GM12878 (cell line): ENCODE data around the gene TOMM40L. TPM values are rescaled to one million over a fixed set of nuclear protein-coding genes. Genes with fewer than 3 reads are reported as not detected.

Source experiments
- ATAC-seq: fragments of 200-7000 bp; cut with Tn5 transposase; 3 replicates; pipeline ENCODE4 v1.9.1; 2020; ENCODE audit warnings: mild to moderate bottlenecking, moderate library complexity
- BruUV-seq: library from RNA; stranded (reverse); fragments of 400-500 nt; replicated peaks from 2 replicates; lab custom pipeline; 2021; lab: Mats Ljungman, UMichigan
- CTCF ChIA-PET: fragments of 300-600 bp; sonication (Branson Sonifier 250); formaldehyde crosslinking; extraction: SDS; loops from one replicate; lab custom pipeline; 2021; ENCODE audit warnings: inconsistent platforms; lab: Yijun Ruan, JAX
- POLR2A ChIA-PET: fragments of 350-600 bp; formaldehyde crosslinking; extraction: SDS; loops from one replicate; lab custom pipeline; 2021; ENCODE audit warnings: inconsistent platforms; lab: Charles Lee
- RAD21 ChIA-PET: fragments of 300-600 bp; sonication (Branson Sonifier 250); formaldehyde crosslinking; loops from one replicate; lab custom pipeline; 2023; ENCODE audit warnings: antibody characterized with exemption; ENCODE audit not compliant: unreplicated experiment; lab: Charles Lee
- SMC1A ChIA-PET: fragments of 300-600 bp; sonication (Branson Sonifier 250); formaldehyde crosslinking; loops from one replicate; lab custom pipeline; 2023; ENCODE audit not compliant: unreplicated experiment, uncharacterized antibody; lab: Charles Lee
- DNase-seq: peaks from one replicate; pipeline ENCODE4 v3.0.0-alpha.2; 2011; ENCODE audit warnings: low read depth, low spot score
- FAIRE-seq: peaks from 3 replicates; lab custom pipeline; 2011; peaks lifted over from hg19 to GRCh38; lab: Jason Lieb, UNC
- H2AFZ ChIP-seq: 2 replicates; pipeline ENCODE4 v1.6.0; 2011; ENCODE audit warnings: low read depth, low read length, control low read depth; ENCODE audit not compliant: control insufficient read depth
- H3K27ac ChIP-seq: 2 replicates; pipeline ENCODE4 v1.5.1; 2011; ENCODE audit warnings: control low read depth; ENCODE audit not compliant: control insufficient read depth, insufficient read depth
- H3K27me3 ChIP-seq, 2 experiments: replicated peaks in 1 of 2; 2 replicates each; pipeline versions ENCODE4 v1.6.0 to v1.6.1; 2011; ENCODE audit warnings: low read length in 1 of 2; ENCODE audit not compliant: control insufficient read depth in 2 of 2, insufficient read depth in 2 of 2
- H3K36me3 ChIP-seq, 2 experiments: 2 replicates each; pipeline ENCODE4 v1.5.1; 2011; ENCODE audit warnings: low read length in 1 of 2; ENCODE audit not compliant: control insufficient read depth in 2 of 2, insufficient read depth in 2 of 2
- H3K4me1 ChIP-seq: 2 replicates; pipeline ENCODE4 v1.6.1; 2011; ENCODE audit warnings: mild to moderate bottlenecking, low read length, moderate library complexity, mixed read lengths; ENCODE audit not compliant: control insufficient read depth, insufficient read depth
- H3K4me2 ChIP-seq: 2 replicates; pipeline ENCODE4 v1.6.0; 2011; ENCODE audit warnings: control low read depth; ENCODE audit not compliant: control insufficient read depth, insufficient read depth
- H3K4me3 ChIP-seq: fragments of 200-600 bp; sonication (generic); 2 replicates; pipeline ENCODE4 v1.5.1; 2016
- H3K79me2 ChIP-seq: 2 replicates; pipeline ENCODE4 v1.6.0; 2011; ENCODE audit warnings: low read length; ENCODE audit not compliant: control insufficient read depth, insufficient read depth
- H3K9ac ChIP-seq: 2 replicates; pipeline ENCODE4 v1.8.0; 2011; ENCODE audit warnings: low read length, control low read depth, mixed read lengths; ENCODE audit not compliant: control insufficient read depth, insufficient read depth
- H3K9me3 ChIP-seq: replicated peaks from 3 replicates; pipeline ENCODE4 v1.5.1; 2011; ENCODE audit warnings: mild to moderate bottlenecking, low read length; ENCODE audit not compliant: control insufficient read depth, insufficient read depth
- H4K20me1 ChIP-seq: 2 replicates; pipeline ENCODE4 v1.6.0; 2011; ENCODE audit not compliant: control insufficient read depth, insufficient read depth
- CBX5 ChIP-seq: sonication (generic); IDR thresholded peaks from 2 replicates; pipeline ENCODE4 v1.6.1; 2016; ENCODE audit warnings: low read depth, moderate library complexity, mild to moderate bottlenecking, inconsistent platforms
- CREB1 ChIP-seq: IDR thresholded peaks from 2 replicates; pipeline ENCODE4 v1.6.1; 2012; ENCODE audit warnings: low read depth, mild to moderate bottlenecking, inconsistent platforms
- IKZF1 ChIP-seq: fragments of 450-650 bp; conservative IDR thresholded peaks from 2 replicates; pipeline ENCODE4 v1.6.1; 2017; ENCODE audit warnings: antibody characterized with exemption, mild to moderate bottlenecking
- MTA3 ChIP-seq: IDR thresholded peaks from 2 replicates; pipeline ENCODE4 v1.6.1; 2012; ENCODE audit warnings: low read length, inconsistent platforms, borderline replicate concordance
- POU2F2 ChIP-seq: IDR thresholded peaks from 3 replicates; pipeline ENCODE4 v1.6.1; 2011; ENCODE audit warnings: low read depth, mild to moderate bottlenecking, low read length, borderline replicate concordance
- RAD21 ChIP-seq: IDR thresholded peaks from 2 replicates; pipeline ENCODE4 v1.6.1; 2011; ENCODE audit warnings: mild to moderate bottlenecking, low read depth, low read length, moderate library complexity; ENCODE audit not compliant: insufficient read depth
- RAD51 ChIP-seq: fragments of 450-650 bp; IDR thresholded peaks from 2 replicates; pipeline ENCODE4 v1.6.1; 2016; ENCODE audit warnings: moderate library complexity, mild to moderate bottlenecking, inconsistent platforms
- RFX5 ChIP-seq: IDR thresholded peaks from 2 replicates; pipeline ENCODE4 v1.6.1; 2011; ENCODE audit warnings: low read depth, low read length, improper control_type of control experiment
- SIN3A ChIP-seq: IDR thresholded peaks from 2 replicates; pipeline ENCODE4 v1.6.1; 2012; ENCODE audit warnings: low read depth, low read length, improper control_type of control experiment
- SKIL ChIP-seq: fragments of 450-650 bp; IDR thresholded peaks from 2 replicates; pipeline ENCODE4 v1.6.1; 2017; ENCODE audit warnings: mild to moderate bottlenecking, low read depth, inconsistent platforms; ENCODE audit not compliant: poor library complexity, severe bottlenecking
- SMARCA5 ChIP-seq: fragments of 450-650 bp; IDR thresholded peaks from 2 replicates; pipeline ENCODE4 v1.6.1; 2017; ENCODE audit warnings: mild to moderate bottlenecking
- ZZZ3 ChIP-seq: IDR thresholded peaks from 2 replicates; pipeline ENCODE4 v1.6.1; 2011; ENCODE audit warnings: low read depth; ENCODE audit not compliant: control insufficient read depth, insufficient read length
- WGBS: methylation state at CpG from one replicate; pipeline ENCODE4 v1.1.6; 2016; ENCODE audit warnings: low lambda C conversion rate; ENCODE audit not compliant: insufficient replicate concordance, insufficient coverage; ENCODE audit errors: missing lambda C conversion rate; 5-methylcytosine and 5-hydroxymethylcytosine counted together
- in situ Hi-C: fragments of 300-500 bp; cut with MboI; formaldehyde crosslinking; loops from 9 replicates; pipeline ENCODE4 v1.14.3; 2018; ENCODE audit warnings: mixed read lengths
- intact Hi-C: fragments of 100-400 bp; cut with micrococcal nuclease; formaldehyde crosslinking; loops from one replicate; pipeline ENCODE4 v1.14.2; 2022; ENCODE audit not compliant: unreplicated experiment
- polyA plus RNA-seq, 11 experiments: library from polyadenylated mRNA; depleted of rRNA in 4 of 11; unstranded in 6 of 11; stranded (reverse) in 5 of 11; fragments of >200 nt; fragmentation: Nextera tagmentation in 4 of 11; fragmentation: Illumina TruSeq in 1 of 11; extraction: Ambion mirVana in 4 of 11; extraction: Trizol in 1 of 11; gene quantifications; 1 replicate in 1 of 11; 2 replicates in 10 of 11; pipeline versions ENCODE4 v1.2.1 to v1.2.3, GENCODE V29; 2011 to 2016; ENCODE audit warnings: inconsistent platforms in 2 of 11, missing spikeins in 2 of 11, low read depth in 1 of 11
- total RNA-seq, 4 experiments: library from RNA; depleted of rRNA in 3 of 4; stranded (reverse); fragments of >200 nt in 3 of 4; fragmentation: Illumina TruSeq in 1 of 4; extraction: Trizol in 1 of 4; gene quantifications; 2 replicates each; pipeline versions ENCODE4 v1.2.1 to v1.2.3, GENCODE V29; 2013 to 2021

TOMM40L gene
- total and polyA plus RNA-seq, 10 of the 15 experiments (the other 5 are each of a cell fraction or from before 2014, with no cell fraction given) = 5.9 to 21.6 (median 15.7) TPM

- in situ Hi-C loops = no loop called here
- no peak for FAIRE-seq
Observed at GRCh38 chr1:161218301-161219077, 7.4 kb upstream of the TOMM40L start.

More at GRCh38 chr1:161218301-161219077, 7.4 kb upstream of the TOMM40L start:
- Histone ChIP-seq H3K9ac (no peak overlapping the region), H3K27ac (no peak overlapping the region), H3K4me3 (no peak overlapping the region), H2AFZ (no peak overlapping the region), H3K79me2 (no peaks in the 10 kb centered on the region), H3K36me3 (peaks cover 2 to 9% of the 10 kb centered on the region in 2 experiments; a peak in 3 of 4 replicates), H3K4me1 (peaks cover 21% of the 10 kb centered on the region), H3K4me2 (no peak overlapping the region), H3K9me3 (no peaks in the 10 kb centered on the region), H3K27me3 (no peaks in the 10 kb centered on the region), H4K20me1 (no peaks in the 10 kb centered on the region)
- CTCF ChIA-PET = interaction anchor here (1.0 to 17.1 kb wide), 9 partner anchors 8 to 163 kb away, joined by 3 to 385 read pairs (median 16); partner anchors contain the start of genes CFAP126, NDUFS2 and TOMM40L
- BruUV-seq = no TSS peak
- RAD21 ChIA-PET = interaction anchor here (0.7 to 2.1 kb wide), 6 partner anchors 7 to 164 kb away, joined by 3 to 6 read pairs (median 3); no protein-coding TSS in a partner anchor
- SMC1A ChIA-PET = interaction anchor here (0.8 to 3.6 kb wide), 8 partner anchors 11 to 165 kb away, joined by 3 to 15 read pairs (median 4); no protein-coding TSS in a partner anchor
- TF ChIP-seq IKZF1 (no peak), RAD51 (no peak), RAD21 (no peak), SIN3A (no peak), MTA3 (no peak), CREB1 (no peak), SKIL (no peak), SMARCA5 (no peak), RFX5 (no peak), CBX5 (no peak), POU2F2 (no peak), ZZZ3 (no peak)
- DNase-seq (no peak), ATAC-seq (no peak)
- WGBS = 52% methylated on average over 8 of the region's 8 CpGs
- POLR2A ChIA-PET = interaction anchor here (1.1 to 5.7 kb wide), 2 partner anchors 12 to 15 kb away, joined by 3 to 24 read pairs; partner anchors contain the start of gene NDUFS2
- intact Hi-C loops = no loop called here
